ENCODE results near the gene ZSCAN5A. TPM values are rescaled to one million over a fixed set of nuclear protein-coding genes. Genes with fewer than 3 reads are reported as not detected.
"Not testable (repeated sequence)": the region's sequence is repeated elsewhere in the genome, so short reads cannot be mapped to it uniquely, and the experiment has no call there.

Gene ZSCAN5A
- total RNA-seq, 6 experiments from 2014 or later = 2.3 to 7.9 (median 3.7) TPM

GRCh38 chr19:56191115-56191514, 123.5 kb downstream of the ZSCAN5A start:
- Histone ChIP-seq H3K4me3 (no peak overlapping the region), H3K27me3 (no peaks in the 10 kb centered on the region), H3K36me3 (no peaks in the 10 kb centered on the region), H3K9me3 (no peaks in the 10 kb centered on the region), H3K27ac (no peak overlapping the region), H3K4me1 (no peaks in the 10 kb centered on the region)
- 65% methylated on average over 5 of the region's 7 CpGs for WGBS (ENCODE audit: insufficient coverage, low coverage, low lambda C conversion rate, missing lambda C conversion rate)
- no peak for ATAC-seq
- no peak for DNase-seq
- TF ChIP-seq CTCF (IDR thresholded peaks at IDR 0.05) = no peak
- no peak for TF ChIP-seq POLR2A (IDR thresholded peaks at IDR 0.05)
- intact Hi-C loops (cut with DNase I) = no loop called here

- no peaks in the 10 kb centered on the region for H3K27me3 ChIP-seq
- no peak for DNase-seq
- H3K27ac ChIP-seq = no peak overlapping the region
- no peaks in the 10 kb centered on the region for H3K4me1 ChIP-seq
- H3K9me3 ChIP-seq = no peaks in the 10 kb centered on the region
- H3K4me3 ChIP-seq = no peak overlapping the region
- ATAC-seq = no peak
- TF ChIP-seq POLR2A (IDR thresholded peaks at IDR 0.05) = no peak
- TF ChIP-seq CTCF (IDR thresholded peaks at IDR 0.05) = no peak
- 31% methylated on average over 3 of the region's 17 CpGs for WGBS (ENCODE audit: insufficient coverage, low coverage, low lambda C conversion rate, missing lambda C conversion rate)
- intact Hi-C loops (cut with DNase I) = no loop called here
- no peaks in the 10 kb centered on the region for H3K36me3 ChIP-seq
These were observed 124.9 kb downstream of the ZSCAN5A start for GRCh38 chr19:56189785-56190184.

- intact Hi-C loops (cut with DNase I) = loop anchor here in 1 of 2 donors (10.0 kb wide), 2 partner anchors 73 to 103 kb away; no protein-coding TSS in a partner anchor
- no peak overlapping the region for H3K4me3 ChIP-seq
- ATAC-seq = no peak
- H3K4me1 ChIP-seq = peaks cover 0 to 8% (median 0%) of the 10 kb centered on the region in 4 donors
- H3K27ac ChIP-seq = no peak overlapping the region
- no peak for DNase-seq
- H3K36me3 ChIP-seq = no peaks in the 10 kb centered on the region
- no peaks in the 10 kb centered on the region for H3K27me3 ChIP-seq
- TF ChIP-seq POLR2A (IDR thresholded peaks at IDR 0.05) = no peak
- no peak for TF ChIP-seq CTCF (IDR thresholded peaks at IDR 0.05)
- WGBS (ENCODE audit: insufficient coverage, low coverage, low lambda C conversion rate, missing lambda C conversion rate) = 63% methylated on average over 8 of the region's 11 CpGs
- no peaks in the 10 kb centered on the region for H3K9me3 ChIP-seq
These were observed 136.9 kb downstream of the ZSCAN5A start for GRCh38 chr19:56177564-56178243.

- intact Hi-C loops (cut with DNase I) = loop anchor here in 1 of 2 donors (10.0 kb wide), 2 partner anchors 72 to 102 kb away; no protein-coding TSS in a partner anchor
- Histone ChIP-seq H3K4me3 (no peak overlapping the region), H3K36me3 (no peaks in the 10 kb centered on the region), H3K4me1 (peaks cover 0 to 8% (median 0%) of the 10 kb centered on the region in 4 donors), H3K27ac (no peak overlapping the region), H3K9me3 (no peaks in the 10 kb centered on the region), H3K27me3 (no peaks in the 10 kb centered on the region)
- TF ChIP-seq CTCF (IDR thresholded peaks at IDR 0.05) (no peak), POLR2A (IDR thresholded peaks at IDR 0.05) (no peak)
- no peak for ATAC-seq
- WGBS (ENCODE audit: insufficient coverage, low coverage, low lambda C conversion rate, missing lambda C conversion rate) = 71% methylated on average over 12 of the region's 18 CpGs
- no peak for DNase-seq
These were observed 137.8 kb downstream of the ZSCAN5A start for GRCh38 chr19:56176881-56177280.

GRCh38 chr19:56176310-56176709, 138.3 kb downstream of the ZSCAN5A start:
- WGBS (ENCODE audit: insufficient coverage, low coverage, low lambda C conversion rate, missing lambda C conversion rate) = 3% methylated on average over 4 of the region's 11 CpGs
- intact Hi-C loops (cut with DNase I) = loop anchor here in 1 of 2 donors (10.0 kb wide), 2 partner anchors 72 to 102 kb away; no protein-coding TSS in a partner anchor
- ATAC-seq = not testable (repeated sequence)

GRCh38 chr19:56175861-56176307, 138.8 kb downstream of the ZSCAN5A start, which contains the start of gene GALP:
Gene GALP, plus strand, starts transcription at chr19:56176008. Its CDS starts 1,101 bp downstream, at chr19:56177109.
- intact Hi-C loops (cut with DNase I) = loop anchor here in 1 of 2 donors (10.0 kb wide), 2 partner anchors 71 to 101 kb away; no protein-coding TSS in a partner anchor

More at GRCh38 chr19:56176310-56176709, 138.3 kb downstream of the ZSCAN5A start:
- not testable (repeated sequence) for H3K27me3 ChIP-seq, H3K36me3 ChIP-seq, H3K9me3 ChIP-seq, H3K4me1 ChIP-seq, H3K27ac ChIP-seq, H3K4me3 ChIP-seq
- DNase-seq = peak in 2 of 3 donors; percentile 58 to 64

More at GRCh38 chr19:56175861-56176307, 138.8 kb downstream of the ZSCAN5A start, which contains the start of gene GALP:
- not testable (repeated sequence) for H3K27ac ChIP-seq, H3K4me3 ChIP-seq, H3K9me3 ChIP-seq, H3K36me3 ChIP-seq, H3K4me1 ChIP-seq, H3K27me3 ChIP-seq
- WGBS (ENCODE audit: insufficient coverage, low coverage, low lambda C conversion rate, missing lambda C conversion rate) = 23% methylated on average over 10 of the region's 15 CpGs
- peak; percentile 74 to 91 (median 88) for DNase-seq
- peak; percentile 30 to 75 (median 52) for ATAC-seq

Measured in right lobe of liver (tissue), 6 donors.